ENCODE data around the gene SNORC. TPM values are rescaled to one million over a fixed set of nuclear protein-coding genes. Genes with fewer than 3 reads are reported as not detected.

SNORC gene
- total and polyA plus RNA-seq, 2 donors (not counting 1 experiment from before 2014, with no cell fraction given): 0.91 to 0.94 TPM

DNA sequence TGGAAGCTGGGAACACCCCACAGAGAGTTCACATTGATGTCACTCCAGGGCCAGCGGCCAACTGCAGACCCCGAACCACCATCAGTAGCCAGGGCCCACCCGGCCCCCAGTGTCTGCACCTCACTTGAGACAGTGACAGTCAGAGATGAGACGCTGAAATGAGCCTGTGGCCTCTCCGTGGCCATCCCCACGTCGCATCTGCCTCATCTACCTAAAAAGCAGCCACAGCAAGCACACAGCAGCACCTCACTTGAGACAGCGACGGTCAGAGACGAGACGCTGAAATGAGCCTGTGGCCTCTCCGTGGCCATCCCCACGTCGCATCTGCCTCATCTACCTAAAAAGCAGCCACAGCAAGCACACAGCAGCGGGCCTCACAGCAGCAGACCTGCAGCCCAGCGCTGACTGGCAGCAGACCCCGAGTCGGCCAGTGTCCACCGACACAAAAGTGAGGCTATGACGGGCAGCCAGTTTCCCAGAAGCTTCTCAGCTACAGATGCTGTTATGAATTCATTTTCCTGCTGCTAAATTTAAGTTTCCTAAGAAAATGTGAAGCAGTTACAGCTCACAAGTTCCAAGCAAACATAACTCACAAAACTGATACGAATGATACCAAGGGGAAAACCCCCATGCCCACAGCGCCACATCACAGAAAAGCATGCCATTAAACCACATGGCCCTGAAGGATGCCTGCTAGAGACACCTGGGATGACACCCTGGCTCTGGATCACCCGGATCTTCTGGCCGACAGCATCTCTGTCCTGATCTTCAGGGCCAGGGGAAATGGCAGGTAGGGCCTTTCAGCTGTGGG lies 27.7 kb downstream of the SNORC start:
- POLR2A ChIA-PET: no interaction called here

More for the DNA sequence above, 27.7 kb downstream of the SNORC start:
- no peak for ATAC-seq (ENCODE audit: low read depth)
- Histone ChIP-seq H3K27me3 (replicated peaks in 1 of 4; ENCODE audit: control extremely low read depth in 1 of 4, control insufficient read depth in 3 of 4, insufficient read depth in 4 of 4, low read length in 3 of 4) (peaks cover 0 to 4% (median 0%) of the 10 kb centered on the region in 4 experiments), H4K20me1 (ENCODE audit: control insufficient read depth, insufficient read depth, low read length, poor library complexity, severe bottlenecking) (no peaks in the 10 kb centered on the region), H3K36me3 (replicated peaks in 1 of 2; ENCODE audit: control extremely low read depth in 1 of 2, control insufficient read depth in 1 of 2, extremely low read depth in 1 of 2, insufficient read depth in 2 of 2, low read length in 1 of 2) (no peaks in the 10 kb centered on the region), H3K27ac (ENCODE audit: low read length in 2 of 2) (no peak overlapping the region), H3K9ac (ENCODE audit: low read length) (no peak overlapping the region), H3K4me1 (ENCODE audit: control insufficient read depth in 2 of 2, insufficient read depth in 2 of 2, low read length in 2 of 2) (no peaks in the 10 kb centered on the region), H3K4me3 (ENCODE audit: control extremely low read depth in 1 of 5, extremely low read depth in 1 of 5, insufficient read depth in 1 of 5, low read depth in 2 of 5, low read length in 4 of 5) (no peak overlapping the region), H3K79me2 (ENCODE audit: control insufficient read depth, insufficient read depth, low read length) (no peaks in the 10 kb centered on the region), H3K4me2 (replicated peaks; ENCODE audit: low read depth, low read length, poor library complexity, severe bottlenecking) (no peak overlapping the region), H2AFZ (ENCODE audit: insufficient read depth, low read depth, low read length, poor library complexity, severe bottlenecking) (no peak overlapping the region), H3K9me3 (ENCODE audit: control extremely low read depth in 1 of 3, control insufficient read depth in 2 of 3, insufficient read depth in 1 of 3, low read length in 2 of 3) (peaks cover 0 to 5% (median 0%) of the 10 kb centered on the region in 3 donors)
- no peak for DNase-seq
- 89% methylated on average over 21 of the region's 24 CpGs for WGBS (ENCODE audit: insufficient coverage)
- Mint-ChIP-seq H3K4me1 (no peaks in the 10 kb centered on the region), H3K4me3 (no peak overlapping the region), H3K9me3 (ENCODE audit: insufficient read depth) (no peaks in the 10 kb centered on the region), H3K27ac (no peak overlapping the region), H3K27me3 (peaks cover 5% of the 10 kb centered on the region)
- intact Hi-C loops (cut with micrococcal nuclease): no loop called here
- CTCF ChIA-PET: interaction anchor here (1.2 kb wide), 1 partner anchor 133 kb away, joined by 3 read pairs; no protein-coding TSS in a partner anchor
- TF ChIP-seq, protein P1, sequence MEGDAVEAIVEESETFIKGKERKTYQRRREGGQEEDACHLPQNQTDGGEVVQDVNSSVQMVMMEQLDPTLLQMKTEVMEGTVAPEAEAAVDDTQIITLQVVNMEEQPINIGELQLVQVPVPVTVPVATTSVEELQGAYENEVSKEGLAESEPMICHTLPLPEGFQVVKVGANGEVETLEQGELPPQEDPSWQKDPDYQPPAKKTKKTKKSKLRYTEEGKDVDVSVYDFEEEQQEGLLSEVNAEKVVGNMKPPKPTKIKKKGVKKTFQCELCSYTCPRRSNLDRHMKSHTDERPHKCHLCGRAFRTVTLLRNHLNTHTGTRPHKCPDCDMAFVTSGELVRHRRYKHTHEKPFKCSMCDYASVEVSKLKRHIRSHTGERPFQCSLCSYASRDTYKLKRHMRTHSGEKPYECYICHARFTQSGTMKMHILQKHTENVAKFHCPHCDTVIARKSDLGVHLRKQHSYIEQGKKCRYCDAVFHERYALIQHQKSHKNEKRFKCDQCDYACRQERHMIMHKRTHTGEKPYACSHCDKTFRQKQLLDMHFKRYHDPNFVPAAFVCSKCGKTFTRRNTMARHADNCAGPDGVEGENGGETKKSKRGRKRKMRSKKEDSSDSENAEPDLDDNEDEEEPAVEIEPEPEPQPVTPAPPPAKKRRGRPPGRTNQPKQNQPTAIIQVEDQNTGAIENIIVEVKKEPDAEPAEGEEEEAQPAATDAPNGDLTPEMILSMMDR (IDR thresholded peaks at IDR 0.05): no peak
- no peak for TF ChIP-seq EZH2 (IDR thresholded peaks at IDR 0.05; ENCODE audit: borderline replicate concordance, insufficient read depth, low read depth, low read length, poor library complexity, severe bottlenecking)
